ENCODE results near the gene ADAM22. TPM values are rescaled to one million over a fixed set of nuclear protein-coding genes. Genes with fewer than 3 reads are reported as not detected.

Gene ADAM22
- total and polyA plus RNA-seq, 10 of the 15 experiments (the other 5 are each of a cell fraction or from before 2014, with no cell fraction given), result 1.4 to 24.5 (median 7.6) TPM

DNA sequence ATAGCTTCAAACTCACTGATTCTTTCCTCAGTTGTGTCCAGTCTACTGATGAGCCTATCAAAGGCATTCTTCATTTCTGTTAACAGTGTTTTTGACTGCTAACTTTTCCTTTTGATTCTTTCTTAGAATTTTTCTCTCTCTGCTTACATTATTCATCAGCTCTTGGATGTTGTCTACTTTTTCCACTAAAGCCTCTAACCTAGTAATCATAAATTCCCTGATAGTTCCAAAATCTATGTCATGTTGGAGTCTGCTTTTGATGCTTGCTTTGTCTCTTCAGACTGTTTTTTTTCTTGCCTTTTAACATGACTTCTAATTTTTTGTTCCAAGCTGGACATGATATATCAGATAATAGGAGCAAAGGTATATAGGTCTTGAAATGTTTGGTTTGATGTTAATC, 78.0 kb downstream of the ADAM22 start:
- CTCF ChIA-PET, result interaction anchor here (0.6 to 1.9 kb wide), 4 partner anchors 9 to 100 kb away, joined by 3 to 5 read pairs (median 3); no protein-coding TSS in a partner anchor
- Histone ChIP-seq H3K9me3 (replicated peaks; ENCODE audit: control insufficient read depth, insufficient read depth, low read length) (no peaks in the 10 kb centered on the region), H3K36me3 (ENCODE audit: control insufficient read depth in 2 of 2, insufficient read depth in 2 of 2, low read length in 1 of 2) (peaks cover 0 to 4% of the 10 kb centered on the region in 2 experiments; a peak in 1 of 4 replicates), H3K4me3 (no peak overlapping the region), H3K27me3 (replicated peaks in 1 of 2; ENCODE audit: control insufficient read depth in 2 of 2, insufficient read depth in 2 of 2, low read length in 1 of 2) (no peaks in the 10 kb centered on the region), H3K9ac (ENCODE audit: control insufficient read depth, insufficient read depth, low read length) (no peak overlapping the region), H3K4me1 (ENCODE audit: control insufficient read depth, insufficient read depth, low read length) (no peaks in the 10 kb centered on the region), H3K79me2 (ENCODE audit: control insufficient read depth, insufficient read depth, low read length) (no peaks in the 10 kb centered on the region), H2AFZ (ENCODE audit: control insufficient read depth, low read depth, low read length) (no peak overlapping the region), H4K20me1 (ENCODE audit: control insufficient read depth, insufficient read depth) (no peaks in the 10 kb centered on the region), H3K27ac (ENCODE audit: control insufficient read depth, insufficient read depth) (no peak overlapping the region), H3K4me2 (ENCODE audit: control insufficient read depth, insufficient read depth) (no peak overlapping the region)
- DNase-seq (ENCODE audit: low read depth, low spot score) (no peak), ATAC-seq (no peak), FAIRE-seq (no peak)
- POLR2A ChIA-PET, result interaction anchor here (0.6 to 0.7 kb wide), 2 partner anchors 120 to 797 kb away, joined by 5 to 6 read pairs; no protein-coding TSS in a partner anchor
- in situ Hi-C loops (cut with MboI) (no loop called here), intact Hi-C loops (cut with micrococcal nuclease; ENCODE audit: unreplicated experiment) (no loop called here)
- SMC1A ChIA-PET (ENCODE audit: uncharacterized antibody, unreplicated experiment), result interaction anchor here (1.5 to 3.1 kb wide), 2 partner anchors 9 to 30 kb away, joined by 3 to 12 read pairs; no protein-coding TSS in a partner anchor
- RAD21 ChIA-PET (ENCODE audit: unreplicated experiment), result no interaction called here
- BruUV-seq (replicated peaks), result no TSS peak
- TF ChIP-seq IKZF1 (conservative IDR thresholded peaks at IDR 0.05) (no peak), BHLHE40 (IDR thresholded peaks at IDR 0.05; ENCODE audit: borderline replicate concordance in 1 of 2, low read depth in 2 of 2, low read length in 1 of 2) (no peak), PAX5 (IDR thresholded peaks at IDR 0.05; ENCODE audit: borderline replicate concordance, low read depth, low read length) (no peak), HCFC1 (IDR thresholded peaks at IDR 0.05; ENCODE audit: low read length) (no peak), EZH2 (IDR thresholded peaks at IDR 0.05; ENCODE audit: borderline replicate concordance, control insufficient read depth, low read depth, low read length) (no peak), GABPA (IDR thresholded peaks at IDR 0.05; ENCODE audit: low read depth) (no peak), CREM (IDR thresholded peaks at IDR 0.05; ENCODE audit: low read depth) (no peak), SREBF2 (IDR thresholded peaks at IDR 0.05; ENCODE audit: low read length) (no peak), SIN3A (IDR thresholded peaks at IDR 0.05; ENCODE audit: low read depth, low read length) (no peak), PAX8 (IDR thresholded peaks at IDR 0.05) (no peak), PML (IDR thresholded peaks at IDR 0.05; ENCODE audit: low read length) (no peak), BMI1 (IDR thresholded peaks at IDR 0.05; ENCODE audit: borderline replicate concordance) (no peak), NR2F1 (conservative IDR thresholded peaks at IDR 0.05) (no peak), NFXL1 (IDR thresholded peaks at IDR 0.05; ENCODE audit: borderline replicate concordance) (no peak)
- TF ChIP-seq, protein P1, sequence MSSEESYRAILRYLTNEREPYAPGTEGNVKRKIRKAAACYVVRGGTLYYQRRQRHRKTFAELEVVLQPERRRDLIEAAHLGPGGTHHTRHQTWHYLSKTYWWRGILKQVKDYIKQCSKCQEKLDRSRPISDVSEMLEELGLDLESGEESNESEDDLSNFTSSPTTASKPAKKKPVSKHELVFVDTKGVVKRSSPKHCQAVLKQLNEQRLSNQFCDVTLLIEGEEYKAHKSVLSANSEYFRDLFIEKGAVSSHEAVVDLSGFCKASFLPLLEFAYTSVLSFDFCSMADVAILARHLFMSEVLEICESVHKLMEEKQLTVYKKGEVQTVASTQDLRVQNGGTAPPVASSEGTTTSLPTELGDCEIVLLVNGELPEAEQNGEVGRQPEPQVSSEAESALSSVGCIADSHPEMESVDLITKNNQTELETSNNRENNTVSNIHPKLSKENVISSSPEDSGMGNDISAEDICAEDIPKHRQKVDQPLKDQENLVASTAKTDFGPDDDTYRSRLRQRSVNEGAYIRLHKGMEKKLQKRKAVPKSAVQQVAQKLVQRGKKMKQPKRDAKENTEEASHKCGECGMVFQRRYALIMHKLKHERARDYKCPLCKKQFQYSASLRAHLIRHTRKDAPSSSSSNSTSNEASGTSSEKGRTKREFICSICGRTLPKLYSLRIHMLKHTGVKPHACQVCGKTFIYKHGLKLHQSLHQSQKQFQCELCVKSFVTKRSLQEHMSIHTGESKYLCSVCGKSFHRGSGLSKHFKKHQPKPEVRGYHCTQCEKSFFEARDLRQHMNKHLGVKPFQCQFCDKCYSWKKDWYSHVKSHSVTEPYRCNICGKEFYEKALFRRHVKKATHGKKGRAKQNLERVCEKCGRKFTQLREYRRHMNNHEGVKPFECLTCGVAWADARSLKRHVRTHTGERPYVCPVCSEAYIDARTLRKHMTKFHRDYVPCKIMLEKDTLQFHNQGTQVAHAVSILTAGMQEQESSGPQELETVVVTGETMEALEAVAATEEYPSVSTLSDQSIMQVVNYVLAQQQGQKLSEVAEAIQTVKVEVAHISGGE (CRISPR knock-in tag; IDR thresholded peaks at IDR 0.05), result no peak
- TF ChIP-seq, protein P2, sequence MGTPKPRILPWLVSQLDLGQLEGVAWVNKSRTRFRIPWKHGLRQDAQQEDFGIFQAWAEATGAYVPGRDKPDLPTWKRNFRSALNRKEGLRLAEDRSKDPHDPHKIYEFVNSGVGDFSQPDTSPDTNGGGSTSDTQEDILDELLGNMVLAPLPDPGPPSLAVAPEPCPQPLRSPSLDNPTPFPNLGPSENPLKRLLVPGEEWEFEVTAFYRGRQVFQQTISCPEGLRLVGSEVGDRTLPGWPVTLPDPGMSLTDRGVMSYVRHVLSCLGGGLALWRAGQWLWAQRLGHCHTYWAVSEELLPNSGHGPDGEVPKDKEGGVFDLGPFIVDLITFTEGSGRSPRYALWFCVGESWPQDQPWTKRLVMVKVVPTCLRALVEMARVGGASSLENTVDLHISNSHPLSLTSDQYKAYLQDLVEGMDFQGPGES (IDR thresholded peaks at IDR 0.05), result no peak
- TF ChIP-seq, protein P3, sequence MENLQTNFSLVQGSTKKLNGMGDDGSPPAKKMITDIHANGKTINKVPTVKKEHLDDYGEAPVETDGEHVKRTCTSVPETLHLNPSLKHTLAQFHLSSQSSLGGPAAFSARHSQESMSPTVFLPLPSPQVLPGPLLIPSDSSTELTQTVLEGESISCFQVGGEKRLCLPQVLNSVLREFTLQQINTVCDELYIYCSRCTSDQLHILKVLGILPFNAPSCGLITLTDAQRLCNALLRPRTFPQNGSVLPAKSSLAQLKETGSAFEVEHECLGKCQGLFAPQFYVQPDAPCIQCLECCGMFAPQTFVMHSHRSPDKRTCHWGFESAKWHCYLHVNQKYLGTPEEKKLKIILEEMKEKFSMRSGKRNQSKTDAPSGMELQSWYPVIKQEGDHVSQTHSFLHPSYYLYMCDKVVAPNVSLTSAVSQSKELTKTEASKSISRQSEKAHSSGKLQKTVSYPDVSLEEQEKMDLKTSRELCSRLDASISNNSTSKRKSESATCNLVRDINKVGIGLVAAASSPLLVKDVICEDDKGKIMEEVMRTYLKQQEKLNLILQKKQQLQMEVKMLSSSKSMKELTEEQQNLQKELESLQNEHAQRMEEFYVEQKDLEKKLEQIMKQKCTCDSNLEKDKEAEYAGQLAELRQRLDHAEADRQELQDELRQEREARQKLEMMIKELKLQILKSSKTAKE (IDR thresholded peaks at IDR 0.05; ENCODE audit: low read depth, poor library complexity, severe bottlenecking), result no peak
- TF ChIP-seq, protein P4, sequence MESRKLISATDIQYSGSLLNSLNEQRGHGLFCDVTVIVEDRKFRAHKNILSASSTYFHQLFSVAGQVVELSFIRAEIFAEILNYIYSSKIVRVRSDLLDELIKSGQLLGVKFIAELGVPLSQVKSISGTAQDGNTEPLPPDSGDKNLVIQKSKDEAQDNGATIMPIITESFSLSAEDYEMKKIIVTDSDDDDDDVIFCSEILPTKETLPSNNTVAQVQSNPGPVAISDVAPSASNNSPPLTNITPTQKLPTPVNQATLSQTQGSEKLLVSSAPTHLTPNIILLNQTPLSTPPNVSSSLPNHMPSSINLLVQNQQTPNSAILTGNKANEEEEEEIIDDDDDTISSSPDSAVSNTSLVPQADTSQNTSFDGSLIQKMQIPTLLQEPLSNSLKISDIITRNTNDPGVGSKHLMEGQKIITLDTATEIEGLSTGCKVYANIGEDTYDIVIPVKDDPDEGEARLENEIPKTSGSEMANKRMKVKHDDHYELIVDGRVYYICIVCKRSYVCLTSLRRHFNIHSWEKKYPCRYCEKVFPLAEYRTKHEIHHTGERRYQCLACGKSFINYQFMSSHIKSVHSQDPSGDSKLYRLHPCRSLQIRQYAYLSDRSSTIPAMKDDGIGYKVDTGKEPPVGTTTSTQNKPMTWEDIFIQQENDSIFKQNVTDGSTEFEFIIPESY (IDR thresholded peaks at IDR 0.05), result no peak

Data from GM12878 (cell line).